Thyroid gland (tissue), 4 donors: ENCODE data around the gene LINC01488.

Experiments
- POLR2A ChIP-seq, 2 donors: fragments of 450-650 bp; IDR thresholded peaks; one replicate each; pipeline ENCODE4 v1.6.1; 2017; ENCODE audit warnings: antibody characterized with exemption in 2 of 2, mild to moderate bottlenecking in 2 of 2, moderate library complexity in 1 of 2
- TF ChIP-seq, protein P1 (sequence below), 6 experiments: fragments of 200-600 bp in 3 of 6; fragments of 450-650 bp in 3 of 6; sonication (generic) in 3 of 6; IDR thresholded peaks; one replicate each; pipeline ENCODE4 v1.5.1; 2016 to 2019; ENCODE audit warnings: antibody characterized with exemption in 6 of 6, mild to moderate bottlenecking in 2 of 6, inconsistent platforms in 1 of 6, moderate library complexity in 1 of 6

DNA sequence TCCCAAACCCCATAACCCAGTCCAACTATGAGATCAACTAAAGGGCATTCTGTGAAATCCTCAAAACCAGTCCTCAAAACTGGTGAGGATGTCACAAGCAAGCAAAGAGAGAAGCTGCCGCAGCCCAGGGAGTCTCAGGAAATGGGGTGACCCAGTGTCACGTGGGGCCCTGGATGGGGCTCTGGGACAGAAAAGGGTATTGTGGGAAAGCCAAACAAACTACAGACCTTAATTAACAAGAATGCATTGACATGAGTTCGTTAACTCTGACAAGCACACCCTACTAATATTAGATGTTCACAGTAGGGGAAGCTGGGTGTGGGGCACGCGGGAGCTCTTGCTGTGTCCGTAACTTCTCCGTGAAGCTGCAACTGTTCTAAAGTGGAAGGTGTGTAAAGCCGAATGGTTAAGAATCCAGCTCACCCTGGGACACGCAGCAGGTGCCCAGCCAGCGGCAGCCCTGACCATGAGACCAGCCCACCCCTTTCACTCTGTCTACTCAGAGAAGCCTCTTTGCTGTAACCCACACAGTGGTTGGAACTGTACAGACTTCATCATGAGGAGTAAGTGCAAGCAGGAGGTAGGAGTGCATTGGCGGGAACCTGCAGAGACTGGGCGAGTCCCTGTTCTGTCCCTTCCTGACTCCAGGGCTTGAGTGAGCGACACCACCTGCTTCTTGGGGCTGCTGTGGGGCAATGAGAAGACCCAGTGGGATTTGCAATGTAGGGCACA, 17.9 kb downstream of the LINC01488 start:
- TF ChIP-seq, protein P1, sequence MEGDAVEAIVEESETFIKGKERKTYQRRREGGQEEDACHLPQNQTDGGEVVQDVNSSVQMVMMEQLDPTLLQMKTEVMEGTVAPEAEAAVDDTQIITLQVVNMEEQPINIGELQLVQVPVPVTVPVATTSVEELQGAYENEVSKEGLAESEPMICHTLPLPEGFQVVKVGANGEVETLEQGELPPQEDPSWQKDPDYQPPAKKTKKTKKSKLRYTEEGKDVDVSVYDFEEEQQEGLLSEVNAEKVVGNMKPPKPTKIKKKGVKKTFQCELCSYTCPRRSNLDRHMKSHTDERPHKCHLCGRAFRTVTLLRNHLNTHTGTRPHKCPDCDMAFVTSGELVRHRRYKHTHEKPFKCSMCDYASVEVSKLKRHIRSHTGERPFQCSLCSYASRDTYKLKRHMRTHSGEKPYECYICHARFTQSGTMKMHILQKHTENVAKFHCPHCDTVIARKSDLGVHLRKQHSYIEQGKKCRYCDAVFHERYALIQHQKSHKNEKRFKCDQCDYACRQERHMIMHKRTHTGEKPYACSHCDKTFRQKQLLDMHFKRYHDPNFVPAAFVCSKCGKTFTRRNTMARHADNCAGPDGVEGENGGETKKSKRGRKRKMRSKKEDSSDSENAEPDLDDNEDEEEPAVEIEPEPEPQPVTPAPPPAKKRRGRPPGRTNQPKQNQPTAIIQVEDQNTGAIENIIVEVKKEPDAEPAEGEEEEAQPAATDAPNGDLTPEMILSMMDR (IDR thresholded peaks at IDR 0.05): no peak
- TF ChIP-seq POLR2A (IDR thresholded peaks at IDR 0.05): no peak
